IPS DF 19.7 (cell line): ENCODE results near the gene PARD3.
"Not testable (repeated sequence)": the region's sequence is repeated elsewhere in the genome, so short reads cannot be mapped to it uniquely, and the experiment has no call there.

Experiments
- DNase-seq: peaks from one replicate; pipeline ENCODE4 v3.0.0-alpha.2; 2013; ENCODE audit warnings: low read depth, low spot score

Gene PARD3

GRCh38 chr10:34392641-34393170 is 422.4 kb downstream of the PARD3 start:
- DNase-seq: no peak

- DNase-seq: not testable (repeated sequence)
Observed at GRCh38 chr10:34391168-34391567, 423.9 kb downstream of the PARD3 start.

GRCh38 chr10:34389801-34390200 is 425.3 kb downstream of the PARD3 start:
- DNase-seq: no peak

- DNase-seq: no peak
Observed at GRCh38 chr10:34386921-34387320, 428.2 kb downstream of the PARD3 start.

GRCh38 chr10:34384372-34384771 is 430.7 kb downstream of the PARD3 start:
- no peak for DNase-seq

GRCh38 chr10:34382626-34383025 is 432.5 kb downstream of the PARD3 start:
- no peak for DNase-seq

GRCh38 chr10:34380856-34381255 is 434.2 kb downstream of the PARD3 start:
- DNase-seq: no peak

GRCh38 chr10:34378297-34378696 is 436.8 kb downstream of the PARD3 start:
- DNase-seq: no peak

- no peak for DNase-seq
Observed at GRCh38 chr10:34377833-34378232, 437.3 kb downstream of the PARD3 start.

- no peak for DNase-seq
Observed at GRCh38 chr10:34374356-34375045, 440.6 kb downstream of the PARD3 start.

- DNase-seq: no peak
Observed at GRCh38 chr10:34373211-34373610, 441.9 kb downstream of the PARD3 start.

GRCh38 chr10:34372509-34372908 is 442.6 kb downstream of the PARD3 start:
- DNase-seq: no peak

- no peak for DNase-seq
Observed at GRCh38 chr10:34370126-34370525, 445.0 kb downstream of the PARD3 start.

GRCh38 chr10:34369120-34369519 is 446.0 kb downstream of the PARD3 start:
- DNase-seq: no peak

- DNase-seq: no peak
Observed at GRCh38 chr10:34364253-34365037, 450.7 kb downstream of the PARD3 start.

GRCh38 chr10:34360984-34361383 is 454.1 kb downstream of the PARD3 start:
- no peak for DNase-seq

- DNase-seq: no peak
Observed at GRCh38 chr10:34359435-34359813, 455.7 kb downstream of the PARD3 start.

GRCh38 chr10:34358729-34359434 is 456.2 kb downstream of the PARD3 start:
- DNase-seq: no peak

GRCh38 chr10:34356463-34356862 is 458.6 kb downstream of the PARD3 start:
- DNase-seq: no peak

- DNase-seq: not testable (repeated sequence)
Observed at GRCh38 chr10:34353530-34353929, 461.6 kb downstream of the PARD3 start.

GRCh38 chr10:34352599-34353204 is 462.4 kb downstream of the PARD3 start:
- not testable (repeated sequence) for DNase-seq

- no peak for DNase-seq
Observed at GRCh38 chr10:34351161-34351560, 463.9 kb downstream of the PARD3 start.
